Smooth muscle cell (in vitro differentiated cells): ENCODE results near the gene MYCN. TPM values are rescaled to one million over a fixed set of nuclear protein-coding genes. Genes with fewer than 3 reads are reported as not detected.
"Not testable (repeated sequence)": the region's sequence is repeated elsewhere in the genome, so short reads cannot be mapped to it uniquely, and the experiment has no call there.

Experiments used
- DNase-seq: peaks from one replicate; lab custom pipeline; 2025; ENCODE audit not compliant: unreplicated experiment; lab: John Stamatoyannopoulos, UW
- H2AFZ ChIP-seq: fragments of 200-600 bp; sonication (generic); 2 replicates; pipeline ENCODE4 v1.6.0; 2016; ENCODE audit warnings: antibody characterized with exemption, low read depth, mild to moderate bottlenecking
- H3F3A ChIP-seq: fragments of 200-600 bp; sonication (generic); 2 replicates; pipeline ENCODE4 v1.6.0; 2017; ENCODE audit warnings: antibody characterized with exemption, low read depth
- H3K27ac ChIP-seq: fragments of 200-600 bp; sonication (generic); 2 replicates; pipeline ENCODE4 v1.5.1; 2016; ENCODE audit warnings: low read depth, mild to moderate bottlenecking
- H3K27me3 ChIP-seq: fragments of 200-600 bp; sonication (generic); 2 replicates; pipeline ENCODE4 v1.6.1; 2016; ENCODE audit warnings: low read depth, mild to moderate bottlenecking
- H3K36me3 ChIP-seq: fragments of 200-600 bp; sonication (generic); 2 replicates; pipeline ENCODE4 v1.5.1; 2016; ENCODE audit warnings: low read depth
- H3K4me1 ChIP-seq: fragments of 200-600 bp; sonication (generic); 2 replicates; pipeline ENCODE4 v1.5.1; 2016; ENCODE audit warnings: low read depth
- H3K4me2 ChIP-seq: fragments of 200-600 bp; sonication (generic); 2 replicates; pipeline ENCODE4 v1.6.0; 2016; ENCODE audit warnings: mild to moderate bottlenecking
- H3K4me3 ChIP-seq: fragments of 200-600 bp; sonication (generic); 2 replicates; pipeline ENCODE4 v1.5.1; 2016; ENCODE audit warnings: mild to moderate bottlenecking
- H3K79me2 ChIP-seq: fragments of 200-600 bp; sonication (generic); 2 replicates; pipeline ENCODE4 v1.6.0; 2016; ENCODE audit warnings: low read depth, mild to moderate bottlenecking
- H3K9ac ChIP-seq: fragments of 200-600 bp; sonication (generic); 2 replicates; pipeline ENCODE4 v1.6.0; 2016; ENCODE audit warnings: low read depth
- H3K9me3 ChIP-seq: fragments of 200-600 bp; sonication (generic); replicated peaks from 2 replicates; pipeline ENCODE4 v1.5.1; 2016; ENCODE audit warnings: low read depth
- H4K20me1 ChIP-seq: fragments of 200-600 bp; sonication (generic); 2 replicates; pipeline ENCODE4 v1.6.0; 2016; ENCODE audit warnings: low read depth
- CTCF ChIP-seq: fragments of 200-600 bp; sonication (generic); IDR thresholded peaks from 2 replicates; pipeline ENCODE4 v1.5.1; 2017; ENCODE audit warnings: borderline replicate concordance, mild to moderate bottlenecking, antibody characterized with exemption; ENCODE audit not compliant: insufficient read depth, poor library complexity, severe bottlenecking
- WGBS: methylation state at CpG from one replicate; pipeline ENCODE4 v1.1.7; 2016; ENCODE audit warnings: low lambda C conversion rate; 5-methylcytosine and 5-hydroxymethylcytosine counted together
- polyA plus RNA-seq: library from polyadenylated mRNA; unstranded; fragments of >200 nt; fragmentation: Nextera tagmentation; extraction: Ambion mirVana; gene quantifications from 2 replicates; pipeline ENCODE4 v1.2.1, GENCODE V29; 2016
- total RNA-seq: library from RNA; depleted of rRNA; stranded (reverse); fragments of >200 nt; gene quantifications from 2 replicates; pipeline ENCODE4 v1.2.3, GENCODE V29; 2014

MYCN gene
- total and polyA plus RNA-seq, 2 experiments from 2014 or later = 6.9 to 18.3 TPM

GRCh38 chr2:15901808-15902130 lies 38.6 kb upstream of the MYCN start:
- 85% methylated on average over 3 of the region's 3 CpGs for WGBS
- no peaks in the 10 kb centered on the region for H3K4me1 ChIP-seq
- no peaks in the 10 kb centered on the region for H3K79me2 ChIP-seq
- no peak overlapping the region for H3K4me3 ChIP-seq
- H3K27ac ChIP-seq = no peak overlapping the region
- H3K9me3 ChIP-seq = peaks cover 9% of the 10 kb centered on the region
- DNase-seq = no peak
- no peaks in the 10 kb centered on the region for H3F3A ChIP-seq
- no peak overlapping the region for H3K9ac ChIP-seq
- H2AFZ ChIP-seq = no peak overlapping the region
- no peaks in the 10 kb centered on the region for H3K36me3 ChIP-seq
- TF ChIP-seq CTCF = no peak
- no peaks in the 10 kb centered on the region for H3K27me3 ChIP-seq
- H3K4me2 ChIP-seq = no peak overlapping the region
- H4K20me1 ChIP-seq = no peaks in the 10 kb centered on the region

GRCh38 chr2:15903910-15904309 lies 36.4 kb upstream of the MYCN start:
- H3K79me2 ChIP-seq, H4K20me1 ChIP-seq, H3K9ac ChIP-seq, H3K4me2 ChIP-seq, H3K4me1 ChIP-seq, H3K4me3 ChIP-seq, H3K27ac ChIP-seq, H2AFZ ChIP-seq, DNase-seq, H3K9me3 ChIP-seq, H3K27me3 ChIP-seq, H3K36me3 ChIP-seq, H3F3A ChIP-seq: not testable (repeated sequence)
- WGBS = 96% methylated on average over 3 of the region's 3 CpGs

GRCh38 chr2:15905267-15905645 lies 35.1 kb upstream of the MYCN start:
- Histone ChIP-seq H3K27ac (no peak overlapping the region), H3K27me3 (no peaks in the 10 kb centered on the region), H2AFZ (no peak overlapping the region), H3K4me3 (no peak overlapping the region), H3K79me2 (no peaks in the 10 kb centered on the region), H3K9me3 (no peaks in the 10 kb centered on the region), H3F3A (no peaks in the 10 kb centered on the region), H3K4me1 (no peaks in the 10 kb centered on the region), H3K36me3 (no peaks in the 10 kb centered on the region), H3K4me2 (no peak overlapping the region), H3K9ac (no peak overlapping the region), H4K20me1 (no peaks in the 10 kb centered on the region)
- TF ChIP-seq CTCF = no peak
- DNase-seq = no peak

GRCh38 chr2:15905986-15906491 lies 34.3 kb upstream of the MYCN start:
- no peaks in the 10 kb centered on the region for H3F3A ChIP-seq
- no peak for TF ChIP-seq CTCF
- no peak overlapping the region for H3K4me3 ChIP-seq
- 85% methylated on average over 6 of the region's 6 CpGs for WGBS
- no peaks in the 10 kb centered on the region for H3K9me3 ChIP-seq
- H3K27me3 ChIP-seq = no peaks in the 10 kb centered on the region
- no peaks in the 10 kb centered on the region for H3K79me2 ChIP-seq
- no peak overlapping the region for H3K27ac ChIP-seq
- no peak for DNase-seq
- H4K20me1 ChIP-seq = no peaks in the 10 kb centered on the region
- no peak overlapping the region for H3K9ac ChIP-seq
- no peak overlapping the region for H2AFZ ChIP-seq
- no peaks in the 10 kb centered on the region for H3K4me1 ChIP-seq
- no peaks in the 10 kb centered on the region for H3K36me3 ChIP-seq
- H3K4me2 ChIP-seq = no peak overlapping the region
